Stomach (tissue), 4 donors: Measurements from ENCODE around the gene NTM.

Source experiments
- CTCF ChIP-seq, 7 experiments: fragments of 450-650 bp in 4 of 7; fragments of 200-600 bp in 3 of 7; sonication (generic) in 3 of 7; IDR thresholded peaks; one replicate each; pipeline ENCODE4 v1.5.1; 2016 to 2019; ENCODE audit warnings: antibody characterized with exemption in 7 of 7, control low read depth in 2 of 7, mild to moderate bottlenecking in 1 of 7
- EP300 ChIP-seq: sonication (generic); formaldehyde crosslinking; IDR thresholded peaks from one replicate; pipeline ENCODE4 v1.6.1; 2017; ENCODE audit warnings: antibody characterized with exemption

DNA sequence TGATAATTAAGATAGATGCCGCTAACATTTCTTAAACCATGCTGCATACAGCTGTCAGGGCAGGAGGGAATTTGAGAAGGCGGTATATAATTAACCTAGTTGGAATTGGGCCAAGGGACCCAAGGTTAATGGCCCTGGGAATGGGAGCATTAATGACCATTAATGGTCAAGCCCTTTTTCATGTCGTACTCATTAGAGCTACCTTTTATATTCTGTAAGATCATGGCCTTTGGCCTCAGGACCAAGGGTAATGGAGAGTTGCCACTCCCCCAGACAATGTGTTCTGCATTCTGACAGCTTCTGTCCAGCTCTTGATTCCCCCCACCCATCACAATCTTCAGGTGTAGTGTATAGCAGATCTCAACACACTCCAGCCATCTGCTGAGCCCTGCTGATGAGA, 111.6 kb downstream of the NTM start:
- TF ChIP-seq CTCF (IDR thresholded peaks at IDR 0.05) = no peak
- no peak for TF ChIP-seq EP300
